Stomach smooth muscle (tissue), 2 donors: Measurements from ENCODE around the gene BOD1L1.

Experiments used
- H3K27ac ChIP-seq: one replicate; pipeline ENCODE4 v1.7.0; 2013; ENCODE audit warnings: mild to moderate bottlenecking, low read length, inconsistent platforms
- H3K27me3 ChIP-seq, 2 donors: one replicate each; pipeline ENCODE4 v1.7.0; 2013; ENCODE audit warnings: low read length in 2 of 2; ENCODE audit not compliant: insufficient read depth in 2 of 2, control insufficient read depth in 1 of 2
- H3K36me3 ChIP-seq, 2 donors: one replicate each; pipeline ENCODE4 v1.7.0; 2013; ENCODE audit warnings: low read length in 2 of 2; ENCODE audit not compliant: control insufficient read depth in 2 of 2, insufficient read depth in 2 of 2
- H3K4me1 ChIP-seq: one replicate; pipeline ENCODE4 v1.7.0; 2013; ENCODE audit warnings: low read length; ENCODE audit not compliant: control insufficient read depth, insufficient read depth
- H3K4me3 ChIP-seq, 2 donors: one replicate each; pipeline ENCODE4 v1.7.0; 2013; ENCODE audit warnings: low read length in 2 of 2
- H3K9ac ChIP-seq, 2 donors: one replicate each; pipeline ENCODE4 v1.7.0; 2013; ENCODE audit warnings: low read length in 2 of 2, mild to moderate bottlenecking in 1 of 2
- H3K9me3 ChIP-seq, 2 donors: one replicate each; pipeline ENCODE4 v1.7.0; 2013; ENCODE audit warnings: low read length in 2 of 2; ENCODE audit not compliant: control insufficient read depth in 2 of 2
- donor health status: healthy.
- donor health status: Pancreatic carcinoma.

Gene BOD1L1

GRCh38 chr4:13523591-13524503 lies 103.7 kb downstream of the BOD1L1 start:
- Histone ChIP-seq H3K27me3 (peaks cover 0 to 43% of the 10 kb centered on the region in 2 donors), H3K4me1 (peaks cover 7% of the 10 kb centered on the region)

GRCh38 chr4:13523105-13523477 lies 104.4 kb downstream of the BOD1L1 start:
- H3K36me3 ChIP-seq, result peaks cover 0 to 7% of the 10 kb centered on the region in 2 donors
- H3K9me3 ChIP-seq, result peaks cover 4 to 8% of the 10 kb centered on the region in 2 donors
- peaks cover 0 to 39% of the 10 kb centered on the region in 2 donors for H3K27me3 ChIP-seq
- no peak overlapping the region for H3K4me3 ChIP-seq
- no peak overlapping the region for H3K27ac ChIP-seq
- H3K9ac ChIP-seq, result no peak overlapping the region
- H3K4me1 ChIP-seq, result peaks cover 2% of the 10 kb centered on the region

More at GRCh38 chr4:13523591-13524503, 103.7 kb downstream of the BOD1L1 start:
- no peak overlapping the region for H3K9ac ChIP-seq
- peaks cover 4 to 8% of the 10 kb centered on the region in 2 donors for H3K9me3 ChIP-seq
- no peak overlapping the region for H3K27ac ChIP-seq
- H3K4me3 ChIP-seq, result no peak overlapping the region
- H3K36me3 ChIP-seq, result peaks cover 0 to 7% of the 10 kb centered on the region in 2 donors

- H3K27ac ChIP-seq, result no peak overlapping the region
- peaks cover 0 to 7% of the 10 kb centered on the region in 2 donors for H3K36me3 ChIP-seq
- peaks cover 4 to 8% of the 10 kb centered on the region in 2 donors for H3K9me3 ChIP-seq
- peaks cover under 1% of the 10 kb centered on the region for H3K4me1 ChIP-seq
- H3K9ac ChIP-seq, result no peak overlapping the region
- peaks cover 0 to 38% of the 10 kb centered on the region in 2 donors for H3K27me3 ChIP-seq
- no peak overlapping the region for H3K4me3 ChIP-seq
Observed at GRCh38 chr4:13522282-13523104, 105.0 kb downstream of the BOD1L1 start.

- Histone ChIP-seq H3K4me1 (no peaks in the 10 kb centered on the region), H3K36me3 (peaks cover 0 to 7% of the 10 kb centered on the region in 2 donors), H3K4me3 (no peak overlapping the region), H3K27me3 (peaks cover 0 to 31% of the 10 kb centered on the region in 2 donors), H3K9ac (no peak overlapping the region), H3K27ac (no peak overlapping the region), H3K9me3 (peaks cover 4 to 8% of the 10 kb centered on the region in 2 donors)
Observed at GRCh38 chr4:13521047-13521446, 106.5 kb downstream of the BOD1L1 start.
